ENCODE measurements around the gene KCNAB3. TPM values are rescaled to one million over a fixed set of nuclear protein-coding genes. Genes with fewer than 3 reads are reported as not detected.

Gene KCNAB3
- polyA plus RNA-seq, 1 donor from 2014 or later = 5.6 TPM

DNA sequence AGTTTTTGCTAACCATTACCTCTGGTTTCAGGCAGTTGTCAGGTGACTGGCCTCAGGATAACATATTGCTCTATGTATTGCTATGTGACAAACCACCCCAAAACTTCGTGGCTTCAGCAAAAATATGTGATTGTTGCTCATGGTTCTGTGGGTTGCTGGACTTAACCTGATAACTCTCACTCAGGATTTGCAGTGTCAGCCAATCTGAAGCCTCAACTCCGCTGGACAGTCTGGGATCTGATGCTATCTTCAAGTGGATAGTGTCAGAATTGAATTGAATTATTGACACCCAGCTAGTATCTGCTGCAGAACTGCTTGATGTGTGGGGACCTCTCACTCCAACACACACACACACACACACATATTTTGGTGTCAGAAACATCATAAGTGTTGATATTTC, 38.1 kb upstream of the KCNAB3 start:
- Histone ChIP-seq H3K9me3 (ENCODE audit: low read length) (no peaks in the 10 kb centered on the region), H3K27ac (ENCODE audit: low read length) (no peak overlapping the region), H3K4me3 (ENCODE audit: low read length) (no peak overlapping the region), H3K36me3 (ENCODE audit: insufficient read depth, low read length) (no peaks in the 10 kb centered on the region), H3K9ac (ENCODE audit: low read length) (no peak overlapping the region), H3K79me2 (replicated peaks; ENCODE audit: insufficient read depth, low read length) (no peaks in the 10 kb centered on the region), H3K9me2 (ENCODE audit: insufficient read depth, low read length) (no peaks in the 10 kb centered on the region), H3K4me2 (ENCODE audit: low read length) (no peak overlapping the region), H4K20me1 (ENCODE audit: insufficient read depth) (no peaks in the 10 kb centered on the region), H3F3A (ENCODE audit: insufficient read depth, low read length, poor library complexity, severe bottlenecking) (no peaks in the 10 kb centered on the region), H2AFZ (ENCODE audit: low read depth, low read length) (no peak overlapping the region), H3K27me3 (ENCODE audit: insufficient read depth, low read depth, low read length) (no peaks in the 10 kb centered on the region)
- TF ChIP-seq, protein P1, sequence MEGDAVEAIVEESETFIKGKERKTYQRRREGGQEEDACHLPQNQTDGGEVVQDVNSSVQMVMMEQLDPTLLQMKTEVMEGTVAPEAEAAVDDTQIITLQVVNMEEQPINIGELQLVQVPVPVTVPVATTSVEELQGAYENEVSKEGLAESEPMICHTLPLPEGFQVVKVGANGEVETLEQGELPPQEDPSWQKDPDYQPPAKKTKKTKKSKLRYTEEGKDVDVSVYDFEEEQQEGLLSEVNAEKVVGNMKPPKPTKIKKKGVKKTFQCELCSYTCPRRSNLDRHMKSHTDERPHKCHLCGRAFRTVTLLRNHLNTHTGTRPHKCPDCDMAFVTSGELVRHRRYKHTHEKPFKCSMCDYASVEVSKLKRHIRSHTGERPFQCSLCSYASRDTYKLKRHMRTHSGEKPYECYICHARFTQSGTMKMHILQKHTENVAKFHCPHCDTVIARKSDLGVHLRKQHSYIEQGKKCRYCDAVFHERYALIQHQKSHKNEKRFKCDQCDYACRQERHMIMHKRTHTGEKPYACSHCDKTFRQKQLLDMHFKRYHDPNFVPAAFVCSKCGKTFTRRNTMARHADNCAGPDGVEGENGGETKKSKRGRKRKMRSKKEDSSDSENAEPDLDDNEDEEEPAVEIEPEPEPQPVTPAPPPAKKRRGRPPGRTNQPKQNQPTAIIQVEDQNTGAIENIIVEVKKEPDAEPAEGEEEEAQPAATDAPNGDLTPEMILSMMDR (IDR thresholded peaks at IDR 0.05; ENCODE audit: poor library complexity, severe bottlenecking) = no peak
- TF ChIP-seq TAF1 (IDR thresholded peaks at IDR 0.05; ENCODE audit: low read depth) (no peak), EZH2 (IDR thresholded peaks at IDR 0.05; ENCODE audit: borderline replicate concordance, insufficient read depth, low read length, poor library complexity, severe bottlenecking) (no peak), POLR2AphosphoS5 (IDR thresholded peaks at IDR 0.05) (no peak), REST (IDR thresholded peaks at IDR 0.05; ENCODE audit: borderline replicate concordance) (no peak), EP300 (conservative IDR thresholded peaks at IDR 0.05; ENCODE audit: poor library complexity, severe bottlenecking) (no peak), SMC3 (conservative IDR thresholded peaks at IDR 0.05; ENCODE audit: poor library complexity) (no peak), MXI1 (conservative IDR thresholded peaks at IDR 0.05; ENCODE audit: poor library complexity, severe bottlenecking) (no peak), RAD21 (conservative IDR thresholded peaks at IDR 0.05) (no peak)

GRCh38 chr17:7961421-7961820, 31.8 kb upstream of the KCNAB3 start:
- H4K20me1 ChIP-seq (ENCODE audit: insufficient read depth) = no peaks in the 10 kb centered on the region
- H2AFZ ChIP-seq (ENCODE audit: low read depth, low read length) = no peak overlapping the region
- H3K27me3 ChIP-seq (ENCODE audit: insufficient read depth, low read depth, low read length) = no peaks in the 10 kb centered on the region
- H3F3A ChIP-seq (ENCODE audit: insufficient read depth, low read length, poor library complexity, severe bottlenecking) = no peaks in the 10 kb centered on the region
- H3K4me2 ChIP-seq (ENCODE audit: low read length) = no peak overlapping the region
- TF ChIP-seq, protein P1 (IDR thresholded peaks at IDR 0.05; ENCODE audit: poor library complexity, severe bottlenecking) = no peak
- TF ChIP-seq REST (IDR thresholded peaks at IDR 0.05; ENCODE audit: borderline replicate concordance) (no peak), TAF1 (IDR thresholded peaks at IDR 0.05; ENCODE audit: low read depth) (no peak), MXI1 (conservative IDR thresholded peaks at IDR 0.05; ENCODE audit: poor library complexity, severe bottlenecking) (no peak)
- no peaks in the 10 kb centered on the region for H3K36me3 ChIP-seq (ENCODE audit: insufficient read depth, low read length)
- no peaks in the 10 kb centered on the region for H3K9me3 ChIP-seq (ENCODE audit: low read length)
- H3K79me2 ChIP-seq (replicated peaks; ENCODE audit: insufficient read depth, low read length) = no peaks in the 10 kb centered on the region
- no peaks in the 10 kb centered on the region for H3K9me2 ChIP-seq (ENCODE audit: insufficient read depth, low read length)
- H3K4me3 ChIP-seq (ENCODE audit: low read length) = no peak overlapping the region
- H3K27ac ChIP-seq (ENCODE audit: low read length) = no peak overlapping the region
- H3K9ac ChIP-seq (ENCODE audit: low read length) = no peak overlapping the region
